Gastrocnemius medialis (tissue), 4 donors: Measurements from ENCODE around the gene HEBP1. TPM values are rescaled to one million over a fixed set of nuclear protein-coding genes. Genes with fewer than 3 reads are reported as not detected.
A peak's percentile ranks its signal among the peaks of the same experiment; 100 is the strongest.

ENCODE experiments used
- ATAC-seq, 2 donors: fragments of 150-250 bp; one replicate each; pipeline ENCODE4 v1.9.1; 2016
- DNase-seq, 2 donors: peaks; one replicate each; pipeline ENCODE4 v3.0.0-alpha.2; 2019
- H3K27ac ChIP-seq, 4 donors: fragments of 200-600 bp; sonication (generic); 1 replicate in 1 of 4; 2 replicates in 3 of 4; pipeline ENCODE4 v1.5.1; 2016 to 2018; ENCODE audit warnings: mild to moderate bottlenecking in 2 of 4, moderate library complexity in 1 of 4
- H3K27me3 ChIP-seq, 3 donors: fragments of 200-600 bp; sonication (generic) in 2 of 3; 1 replicate in 1 of 3; 2 replicates in 2 of 3; pipeline versions ENCODE4 v1.5.1 to v1.6.0; 2016 to 2019; ENCODE audit warnings: mild to moderate bottlenecking in 1 of 3, moderate library complexity in 1 of 3
- H3K36me3 ChIP-seq, 2 donors: fragments of 200-600 bp; sonication (generic) in 1 of 2; one replicate each; pipeline ENCODE4 v1.5.1; 2017 to 2018
- H3K4me1 ChIP-seq, 2 donors: fragments of 200-600 bp; sonication (generic) in 1 of 2; one replicate each; pipeline ENCODE4 v1.5.1; 2016 to 2017; ENCODE audit warnings: mild to moderate bottlenecking in 2 of 2
- H3K4me3 ChIP-seq, 4 donors: fragments of 200-600 bp; sonication (generic) in 3 of 4; 1 replicate in 1 of 4; 2 replicates in 3 of 4; pipeline ENCODE4 v1.5.1; 2016 to 2019; ENCODE audit warnings: mild to moderate bottlenecking in 2 of 4
- H3K9me3 ChIP-seq, 3 donors: fragments of 200-600 bp; sonication (generic) in 2 of 3; 1 replicate in 1 of 3; 2 replicates in 2 of 3; pipeline ENCODE4 v1.5.1; 2016 to 2019
- POLR2A ChIP-seq, 2 donors: fragments of 450-650 bp; IDR thresholded peaks; one replicate each; pipeline ENCODE4 v1.6.1; 2017; ENCODE audit warnings: antibody characterized with exemption in 2 of 2, mild to moderate bottlenecking in 2 of 2, moderate library complexity in 2 of 2
- in situ Hi-C, 4 donors: fragments of 200-750 bp; cut with MboI; loops; one replicate each; pipeline versions ENCODE4 v1.15.0 to v1.8.0; 2017; ENCODE audit warnings: low sequenced_read_pairs in 4 of 4
- intact Hi-C: fragments of 100-400 bp; cut with DNase I; formaldehyde crosslinking; loops from one replicate; pipeline ENCODE4 v1.15.1; 2023; ENCODE audit warnings: low total_unique reads
- total RNA-seq, 4 donors: library from RNA; depleted of rRNA; stranded (reverse); fragments of >200 nt; gene quantifications; one replicate each; pipeline versions ENCODE4 v1.1.0 to v1.2.3, GENCODE V29; 2016
- TF ChIP-seq, protein P1 (sequence below), 5 experiments: fragments of 450-650 bp in 3 of 5; fragments of 200-600 bp in 2 of 5; sonication (generic) in 2 of 5; IDR thresholded peaks in 4 of 5; conservative IDR thresholded peaks in 1 of 5; 1 replicate in 4 of 5; 2 replicates in 1 of 5; pipeline ENCODE4 v1.5.1; 2016 to 2019; ENCODE audit warnings: antibody characterized with exemption in 5 of 5, mild to moderate bottlenecking in 3 of 5, moderate library complexity in 3 of 5

HEBP1 gene
- total RNA-seq, 4 donors from 2014 or later = 3.8 to 15.8 (median 9.9) TPM

DNA sequence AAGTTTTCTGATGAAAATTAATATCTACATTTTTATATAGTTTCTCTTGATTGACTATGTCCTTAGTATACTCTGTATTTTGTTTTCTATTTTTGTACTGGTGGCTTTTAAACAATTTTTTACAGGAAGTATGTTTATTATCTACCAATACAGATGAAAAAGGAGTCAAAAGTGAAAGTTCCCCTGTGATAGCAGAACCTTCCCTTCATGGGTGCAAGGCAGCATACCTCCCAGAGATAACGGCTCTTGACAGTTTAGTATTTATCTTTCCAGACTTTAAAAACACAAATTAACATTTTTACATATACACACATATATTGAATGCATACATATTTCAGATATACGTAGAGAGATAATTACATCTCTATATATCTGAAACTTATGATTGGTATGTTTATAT, 27.0 kb upstream of the HEBP1 start:
- H3K4me3 ChIP-seq = no peak overlapping the region
- H3K9me3 ChIP-seq = no peaks in the 10 kb centered on the region
- intact Hi-C loops = loop anchor here (10.0 kb wide), 1 partner anchor 178 kb away; no protein-coding TSS in a partner anchor
- H3K27me3 ChIP-seq = no peaks in the 10 kb centered on the region
- H3K4me1 ChIP-seq = peaks cover 0 to 4% of the 10 kb centered on the region in 2 donors
- no peak for ATAC-seq
- in situ Hi-C loops = no loop called here
- H3K27ac ChIP-seq = no peak overlapping the region
- TF ChIP-seq, protein P1, sequence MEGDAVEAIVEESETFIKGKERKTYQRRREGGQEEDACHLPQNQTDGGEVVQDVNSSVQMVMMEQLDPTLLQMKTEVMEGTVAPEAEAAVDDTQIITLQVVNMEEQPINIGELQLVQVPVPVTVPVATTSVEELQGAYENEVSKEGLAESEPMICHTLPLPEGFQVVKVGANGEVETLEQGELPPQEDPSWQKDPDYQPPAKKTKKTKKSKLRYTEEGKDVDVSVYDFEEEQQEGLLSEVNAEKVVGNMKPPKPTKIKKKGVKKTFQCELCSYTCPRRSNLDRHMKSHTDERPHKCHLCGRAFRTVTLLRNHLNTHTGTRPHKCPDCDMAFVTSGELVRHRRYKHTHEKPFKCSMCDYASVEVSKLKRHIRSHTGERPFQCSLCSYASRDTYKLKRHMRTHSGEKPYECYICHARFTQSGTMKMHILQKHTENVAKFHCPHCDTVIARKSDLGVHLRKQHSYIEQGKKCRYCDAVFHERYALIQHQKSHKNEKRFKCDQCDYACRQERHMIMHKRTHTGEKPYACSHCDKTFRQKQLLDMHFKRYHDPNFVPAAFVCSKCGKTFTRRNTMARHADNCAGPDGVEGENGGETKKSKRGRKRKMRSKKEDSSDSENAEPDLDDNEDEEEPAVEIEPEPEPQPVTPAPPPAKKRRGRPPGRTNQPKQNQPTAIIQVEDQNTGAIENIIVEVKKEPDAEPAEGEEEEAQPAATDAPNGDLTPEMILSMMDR (IDR thresholded peaks at IDR 0.05 in 4 of 5, conservative IDR thresholded peaks at IDR 0.05 in 1 of 5) = no peak
- TF ChIP-seq POLR2A (IDR thresholded peaks at IDR 0.05) = no peak
- no peaks in the 10 kb centered on the region for H3K36me3 ChIP-seq
- DNase-seq = no peak

DNA sequence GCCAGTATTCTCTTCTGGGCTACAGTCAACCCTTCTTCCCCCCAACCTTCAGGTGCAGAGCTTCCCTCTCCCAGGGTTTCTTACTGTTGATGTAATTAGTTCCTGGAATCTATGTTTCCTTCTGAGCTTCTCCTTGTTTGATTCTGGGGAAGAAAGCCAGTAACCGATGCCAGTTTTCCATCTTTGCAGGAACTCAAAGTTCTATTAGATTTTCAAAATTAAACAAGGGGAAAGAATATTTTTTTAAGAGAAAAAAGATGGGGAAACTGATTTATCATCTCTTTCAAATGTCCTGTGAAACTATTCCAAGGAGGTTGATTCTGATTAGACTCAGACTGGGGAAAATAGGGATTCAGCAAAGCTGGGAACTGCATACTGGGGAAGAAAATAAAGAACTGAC, 26.2 kb upstream of the HEBP1 start:
- DNase-seq (no peak), ATAC-seq (no peak)
- H3K9me3 ChIP-seq = no peaks in the 10 kb centered on the region
- intact Hi-C loops = loop anchor here (10.0 kb wide), 1 partner anchor 179 kb away; no protein-coding TSS in a partner anchor
- H3K36me3 ChIP-seq = no peaks in the 10 kb centered on the region
- no peak for TF ChIP-seq POLR2A (IDR thresholded peaks at IDR 0.05)
- no peak overlapping the region for H3K4me3 ChIP-seq
- H3K27me3 ChIP-seq = no peaks in the 10 kb centered on the region
- no peak overlapping the region for H3K27ac ChIP-seq
- peaks cover 0 to 4% of the 10 kb centered on the region in 2 donors for H3K4me1 ChIP-seq
- in situ Hi-C loops = no loop called here

DNA sequence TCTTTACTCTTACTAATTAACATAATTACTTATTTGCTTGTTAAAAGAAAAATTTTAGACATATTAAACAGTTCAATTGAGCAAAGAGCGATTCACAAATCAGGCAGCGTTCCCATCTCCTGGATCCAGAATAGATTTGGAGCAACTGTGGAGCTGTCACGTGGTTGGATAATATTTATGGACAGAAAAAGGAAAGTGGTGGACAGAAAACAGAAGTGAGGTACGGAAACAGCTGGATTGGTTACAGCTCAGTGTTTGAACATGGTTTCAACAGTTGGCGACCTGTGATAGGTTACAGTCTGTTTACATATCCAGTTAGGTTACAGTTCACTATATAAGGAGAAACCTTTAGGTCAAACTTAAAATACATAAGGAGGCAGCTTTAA, 24.5 kb upstream of the HEBP1 start:
- no peak for TF ChIP-seq POLR2A (IDR thresholded peaks at IDR 0.05)
- TF ChIP-seq, protein P1 (IDR thresholded peaks at IDR 0.05 in 4 of 5, conservative IDR thresholded peaks at IDR 0.05 in 1 of 5) = no peak

DNA sequence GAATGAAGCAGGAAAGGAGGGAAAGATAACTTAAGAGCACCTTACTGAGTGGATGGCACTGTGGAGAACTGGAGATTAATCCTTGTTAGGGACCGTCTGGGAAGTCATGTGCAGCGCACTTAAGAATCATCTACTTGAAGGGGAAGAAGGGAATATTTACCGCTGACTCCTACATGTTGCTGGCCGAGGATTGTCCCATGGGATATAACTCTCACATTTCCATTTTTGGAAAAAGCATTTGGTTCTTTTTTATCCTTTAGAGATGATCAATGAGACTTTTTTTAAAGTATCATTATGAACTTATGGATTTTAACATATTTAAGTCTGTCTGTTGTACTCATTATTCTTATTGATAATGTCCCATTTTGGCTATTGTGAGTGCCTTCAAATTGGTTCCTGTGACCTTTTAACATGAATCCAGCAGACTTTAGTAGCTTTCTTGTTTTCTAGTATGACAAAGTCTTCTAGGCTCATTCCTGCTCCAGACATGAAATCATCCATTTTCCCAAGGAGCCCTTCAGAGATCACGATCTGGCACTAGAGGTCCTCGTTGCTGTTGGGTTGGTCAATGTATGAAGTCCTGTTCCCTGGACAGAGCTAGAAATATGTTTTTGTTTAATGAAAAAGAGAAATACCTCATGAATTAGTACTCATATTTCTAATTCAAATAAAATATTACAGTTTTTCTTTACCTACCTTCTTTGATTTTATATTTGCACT, 23.9 kb upstream of the HEBP1 start:
- ATAC-seq = peak in 1 of 2 donors; percentile 80

More for the DNA sequence above, 24.5 kb upstream of the HEBP1 start:
- ATAC-seq = peak in 1 of 2 donors; percentile 33
- in situ Hi-C loops = no loop called here
- Histone ChIP-seq H3K27me3 (no peaks in the 10 kb centered on the region), H3K4me3 (no peak overlapping the region), H3K27ac (no peak overlapping the region), H3K4me1 (peaks cover 0 to 4% of the 10 kb centered on the region in 2 donors), H3K9me3 (no peaks in the 10 kb centered on the region), H3K36me3 (no peaks in the 10 kb centered on the region)
- no peak for DNase-seq
- intact Hi-C loops = loop anchor here (5.0 to 10.0 kb wide), 2 partner anchors 180 to 208 kb away; no protein-coding TSS in a partner anchor

DNA sequence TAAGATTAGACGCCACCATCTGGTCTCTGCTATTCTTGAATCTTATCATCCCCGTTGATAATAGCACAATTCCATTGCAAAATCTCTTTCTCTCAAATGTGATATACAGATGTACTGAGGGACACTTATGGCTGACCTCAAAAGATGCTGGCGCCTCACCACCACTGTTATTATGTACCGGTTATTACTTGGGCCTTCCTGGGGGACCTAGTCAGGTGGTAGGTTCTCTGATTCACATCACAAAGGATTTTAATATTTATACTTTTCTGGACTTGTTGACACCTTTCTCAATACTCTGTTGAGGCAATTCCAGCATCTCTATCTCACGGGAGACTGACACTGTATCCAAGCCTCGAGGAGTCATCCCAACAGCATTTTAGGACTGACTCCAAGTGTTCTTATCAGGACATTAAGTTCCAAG, 22.8 kb upstream of the HEBP1 start:
- H3K27me3 ChIP-seq = no peaks in the 10 kb centered on the region
- ATAC-seq (no peak), DNase-seq (no peak)
- H3K4me3 ChIP-seq = no peak overlapping the region
- intact Hi-C loops (loop anchor here (5.0 to 10.0 kb wide), 2 partner anchors 182 to 209 kb away; no protein-coding TSS in a partner anchor), in situ Hi-C loops (no loop called here)
- TF ChIP-seq POLR2A (IDR thresholded peaks at IDR 0.05) = no peak
- TF ChIP-seq, protein P1 (IDR thresholded peaks at IDR 0.05 in 4 of 5, conservative IDR thresholded peaks at IDR 0.05 in 1 of 5) = no peak
- H3K4me1 ChIP-seq = peaks cover 0 to 4% of the 10 kb centered on the region in 2 donors
- H3K27ac ChIP-seq = no peak overlapping the region
- no peaks in the 10 kb centered on the region for H3K36me3 ChIP-seq
- H3K9me3 ChIP-seq = no peaks in the 10 kb centered on the region

More for the DNA sequence above, 23.9 kb upstream of the HEBP1 start:
- H3K36me3 ChIP-seq = no peaks in the 10 kb centered on the region
- TF ChIP-seq POLR2A (IDR thresholded peaks at IDR 0.05) = no peak
- TF ChIP-seq, protein P1 (IDR thresholded peaks at IDR 0.05 in 4 of 5, conservative IDR thresholded peaks at IDR 0.05 in 1 of 5) = peak in 1 of 5 experiments; percentile 40
- DNase-seq = no peak
- H3K9me3 ChIP-seq = no peaks in the 10 kb centered on the region
- intact Hi-C loops (loop anchor here (5.0 to 10.0 kb wide), 2 partner anchors 181 to 208 kb away; no protein-coding TSS in a partner anchor), in situ Hi-C loops (no loop called here)
- no peaks in the 10 kb centered on the region for H3K27me3 ChIP-seq
- peaks cover 0 to 4% of the 10 kb centered on the region in 2 donors for H3K4me1 ChIP-seq
- H3K4me3 ChIP-seq = no peak overlapping the region
- H3K27ac ChIP-seq = no peak overlapping the region
